Measurements from ENCODE around the gene CCDC102A. TPM values are rescaled to one million over a fixed set of nuclear protein-coding genes. Genes with fewer than 3 reads are reported as not detected.

The CCDC102A gene
- total and polyA plus RNA-seq, 2 donors (not counting 3 experiments of a cell fraction or from before 2014, with no cell fraction given) = 7.8 to 12.2 TPM

- no peak for TF ChIP-seq FOS (IDR thresholded peaks at IDR 0.05; ENCODE audit: borderline replicate concordance, insufficient read depth, low read length)
- TF ChIP-seq MAX (IDR thresholded peaks at IDR 0.05; ENCODE audit: insufficient read depth, insufficient read length) = no peak
- TF ChIP-seq MYC (IDR thresholded peaks at IDR 0.05; ENCODE audit: low read depth, low read length) = no peak
- no peak for TF ChIP-seq CTCF (IDR thresholded peaks at IDR 0.05; ENCODE audit: extremely low read depth in 1 of 2, insufficient read depth in 1 of 2, low read depth in 1 of 2, low read length in 2 of 2)
- TF ChIP-seq POLR2AphosphoS5 (IDR thresholded peaks at IDR 0.05; ENCODE audit: insufficient read depth, low read depth, low read length) = no peak
- TF ChIP-seq GATA2 (IDR thresholded peaks at IDR 0.05; ENCODE audit: insufficient read depth, insufficient read length, low read depth, low read length) = no peak
- no peak for TF ChIP-seq JUN (IDR thresholded peaks at IDR 0.05; ENCODE audit: borderline replicate concordance, insufficient read depth, insufficient read length, low read depth)
- no peak for TF ChIP-seq EZH2 (IDR thresholded peaks at IDR 0.05; ENCODE audit: borderline replicate concordance, low read depth, low read length, severe bottlenecking)
- TF ChIP-seq POLR2A (IDR thresholded peaks at IDR 0.05; ENCODE audit: low read depth, low read length) = no peak
Measured at GRCh38 chr16:57579361-57579665, 42.9 kb upstream of the CCDC102A start.

More at GRCh38 chr16:57579361-57579665, 42.9 kb upstream of the CCDC102A start:
- Histone ChIP-seq H3K79me2 (ENCODE audit: control insufficient read depth, insufficient read depth, low read length) (no peaks in the 10 kb centered on the region), H3K27me3 (ENCODE audit: control insufficient read depth in 2 of 2, insufficient read depth in 2 of 2, low read length in 2 of 2) (no peaks in the 10 kb centered on the region), H4K20me1 (replicated peaks; ENCODE audit: control insufficient read depth, extremely low read depth, insufficient read depth, low read length) (no peaks in the 10 kb centered on the region), H3K4me3 (replicated peaks in 1 of 3; ENCODE audit: insufficient read depth in 1 of 3, low read depth in 1 of 3, low read length in 3 of 3) (no peak overlapping the region), H2AFZ (ENCODE audit: low read depth, low read length) (no peak overlapping the region), H3K4me1 (ENCODE audit: control insufficient read depth, extremely low read depth, insufficient read depth, low read length) (no peaks in the 10 kb centered on the region), H3K36me3 (ENCODE audit: control insufficient read depth in 2 of 2, extremely low read depth in 1 of 2, insufficient read depth in 2 of 2, low read length in 2 of 2) (no peaks in the 10 kb centered on the region), H3K4me2 (ENCODE audit: insufficient read depth, low read length) (no peak overlapping the region), H3K9me3 (replicated peaks; ENCODE audit: control insufficient read depth, insufficient read depth, low read length) (no peaks in the 10 kb centered on the region), H3K27ac (ENCODE audit: insufficient read depth, low read depth, low read length) (no peak overlapping the region), H3K9ac (replicated peaks; ENCODE audit: extremely low read depth, insufficient read depth, low read length) (no peak overlapping the region), H3K9me1 (replicated peaks; ENCODE audit: control insufficient read depth, extremely low read depth, insufficient read depth, low read length) (no peaks in the 10 kb centered on the region)
- intact Hi-C loops (cut with micrococcal nuclease) (no loop called here), dilution Hi-C loops (cut with MboI; ENCODE audit: extremely low pct_ligation_motif_present, low sequenced_read_pairs) (no loop called here)
- ChIA-PET POLR2A (interaction anchor here (0.6 kb wide), 1 partner anchor 28 kb away, joined by 6 read pairs; no protein-coding TSS in a partner anchor), CTCF (interaction anchor here (0.7 to 1.6 kb wide), 4 partner anchors 11 to 346 kb away, joined by 3 to 6 read pairs (median 3); no protein-coding TSS in a partner anchor)
- FAIRE-seq (no peak), DNase-seq (ENCODE audit: low read depth, low spot score) (no peak)
- BruUV-seq (replicated peaks) = no TSS peak

All from endothelial cell of umbilical vein (primary cell).